ENCODE measurements around the gene KMT2E. TPM values are rescaled to one million over a fixed set of nuclear protein-coding genes. Genes with fewer than 3 reads are reported as not detected.
A peak's percentile ranks its signal among the peaks of the same experiment; 100 is the strongest.

The KMT2E gene
- total RNA-seq, 3 donors from 2014 or later (not counting 1 experiment from before 2014, with no cell fraction given), result 272 to 353 (median 345) TPM

- DNase-seq (no peak), ATAC-seq (no peak)
- Mint-ChIP-seq H3K4me3 (no peak overlapping the region), H3K27me3 (ENCODE audit: low read depth in 2 of 2) (no peaks in the 10 kb centered on the region), H3K27ac (peak overlapping the region in 1 of 2 donors; percentile 36), H3K36me3 (no peaks in the 10 kb centered on the region), H3K4me1 (peaks cover 28 to 33% of the 10 kb centered on the region in 2 donors), H3K9me3 (no peaks in the 10 kb centered on the region)
- 82% methylated on average over 3 of the region's 3 CpGs for WGBS (ENCODE audit: insufficient coverage)
- Histone ChIP-seq H3K4me3 (ENCODE audit: low read length) (no peak overlapping the region), H3K27me3 (ENCODE audit: control insufficient read depth, insufficient read depth, low read length) (no peaks in the 10 kb centered on the region), H3K27ac (ENCODE audit: low read length) (no peak overlapping the region), H3K36me3 (ENCODE audit: control insufficient read depth, insufficient read depth, low read length) (peaks cover 7% of the 10 kb centered on the region), H3K4me1 (ENCODE audit: control insufficient read depth, insufficient read depth, low read length) (peaks cover 4% of the 10 kb centered on the region), H3K9me3 (ENCODE audit: control insufficient read depth, insufficient read depth, low read length) (no peaks in the 10 kb centered on the region)
- TF ChIP-seq CTCF (IDR thresholded peaks at IDR 0.05), result no peak
- intact Hi-C loops (cut with micrococcal nuclease), result loop anchor here (5.0 kb wide), 1 partner anchor 187 kb away; no protein-coding TSS in a partner anchor
Observed at GRCh38 chr7:105149827-105150226, 135.8 kb downstream of the KMT2E start.

DNA sequence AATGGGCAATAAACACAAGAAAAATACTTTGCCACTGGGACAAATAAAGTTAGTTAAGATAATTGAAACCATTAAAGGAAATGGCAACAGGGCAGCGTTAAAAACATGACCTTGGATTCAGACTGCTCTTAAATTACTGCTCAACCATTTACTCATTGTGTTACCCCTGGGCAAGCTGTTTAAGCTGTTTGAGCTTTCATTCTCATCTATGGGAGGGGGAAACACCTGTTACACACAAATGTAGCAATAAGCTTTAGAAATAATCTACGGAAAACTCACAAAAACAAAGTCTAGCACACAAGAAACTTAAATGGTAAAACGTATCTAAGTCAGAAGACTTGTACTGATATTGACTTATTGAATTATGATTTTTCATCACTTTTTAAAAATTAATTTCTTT lies 137.1 kb downstream of the KMT2E start:
- Histone ChIP-seq H3K27ac (ENCODE audit: low read length) (no peak overlapping the region), H3K27me3 (ENCODE audit: control insufficient read depth, insufficient read depth, low read length) (no peaks in the 10 kb centered on the region), H3K9me3 (ENCODE audit: control insufficient read depth, insufficient read depth, low read length) (no peaks in the 10 kb centered on the region), H3K36me3 (ENCODE audit: control insufficient read depth, insufficient read depth, low read length) (peaks cover 7% of the 10 kb centered on the region), H3K4me1 (ENCODE audit: control insufficient read depth, insufficient read depth, low read length) (peaks cover 4% of the 10 kb centered on the region), H3K4me3 (ENCODE audit: low read length) (no peak overlapping the region)
- Mint-ChIP-seq H3K9me3 (no peaks in the 10 kb centered on the region), H3K27ac (no peak overlapping the region), H3K4me3 (no peak overlapping the region), H3K27me3 (ENCODE audit: low read depth in 2 of 2) (no peaks in the 10 kb centered on the region), H3K36me3 (no peaks in the 10 kb centered on the region), H3K4me1 (peaks cover 24 to 42% of the 10 kb centered on the region in 2 donors)
- ATAC-seq, result no peak
- WGBS (ENCODE audit: insufficient coverage), result 100% methylated on average over 2 of the region's 3 CpGs
- intact Hi-C loops (cut with micrococcal nuclease), result loop anchor here (5.0 kb wide), 1 partner anchor 186 kb away; no protein-coding TSS in a partner anchor
- no peak for TF ChIP-seq CTCF (IDR thresholded peaks at IDR 0.05)
- DNase-seq, result no peak

DNA sequence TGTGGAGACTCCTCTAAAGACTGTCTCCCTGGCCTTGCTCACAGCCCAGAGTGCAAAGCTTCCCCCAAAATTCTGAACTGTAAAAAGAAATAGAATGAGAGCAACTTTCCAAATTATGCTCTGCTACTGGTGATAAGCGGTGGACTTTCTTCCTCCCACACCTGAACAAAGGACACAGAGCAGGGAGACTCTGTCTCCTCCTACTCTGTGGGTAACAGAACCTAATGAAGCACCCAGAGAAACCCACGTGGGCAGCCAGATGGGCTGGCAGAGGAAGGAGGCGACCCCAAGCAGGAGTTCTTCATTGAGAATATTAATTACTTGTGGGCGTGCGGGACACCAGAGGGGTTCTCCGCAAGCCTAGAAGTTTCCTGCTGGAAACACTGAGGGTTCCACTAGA lies 139.5 kb downstream of the KMT2E start:
- H3K4me1 ChIP-seq (ENCODE audit: control insufficient read depth, insufficient read depth, low read length), result peaks cover 4% of the 10 kb centered on the region
- peak overlapping the region; percentile 35 to 70 for H3K27ac Mint-ChIP-seq
- H3K9me3 ChIP-seq (ENCODE audit: control insufficient read depth, insufficient read depth, low read length), result no peaks in the 10 kb centered on the region
- H3K27me3 Mint-ChIP-seq (ENCODE audit: low read depth in 2 of 2), result no peaks in the 10 kb centered on the region
- 70% methylated on average over 6 of the region's 6 CpGs for WGBS (ENCODE audit: insufficient coverage)
- intact Hi-C loops (cut with micrococcal nuclease), result loop anchor here (1.0 to 5.0 kb wide), 2 partner anchors 184 to 276 kb away; no protein-coding TSS in a partner anchor
- peaks cover 3% of the 10 kb centered on the region for H3K36me3 ChIP-seq (ENCODE audit: control insufficient read depth, insufficient read depth, low read length)
- TF ChIP-seq CTCF (IDR thresholded peaks at IDR 0.05), result no peak
- no peak overlapping the region for H3K27ac ChIP-seq (ENCODE audit: low read length)
- DNase-seq (no peak), ATAC-seq (no peak)
- H3K4me3 Mint-ChIP-seq, result no peak overlapping the region
- H3K9me3 Mint-ChIP-seq, result no peaks in the 10 kb centered on the region
- no peaks in the 10 kb centered on the region for H3K36me3 Mint-ChIP-seq
- no peaks in the 10 kb centered on the region for H3K27me3 ChIP-seq (ENCODE audit: control insufficient read depth, insufficient read depth, low read length)
- H3K4me3 ChIP-seq (ENCODE audit: low read length), result no peak overlapping the region
- peaks cover 36 to 50% of the 10 kb centered on the region in 2 donors for H3K4me1 Mint-ChIP-seq

DNA sequence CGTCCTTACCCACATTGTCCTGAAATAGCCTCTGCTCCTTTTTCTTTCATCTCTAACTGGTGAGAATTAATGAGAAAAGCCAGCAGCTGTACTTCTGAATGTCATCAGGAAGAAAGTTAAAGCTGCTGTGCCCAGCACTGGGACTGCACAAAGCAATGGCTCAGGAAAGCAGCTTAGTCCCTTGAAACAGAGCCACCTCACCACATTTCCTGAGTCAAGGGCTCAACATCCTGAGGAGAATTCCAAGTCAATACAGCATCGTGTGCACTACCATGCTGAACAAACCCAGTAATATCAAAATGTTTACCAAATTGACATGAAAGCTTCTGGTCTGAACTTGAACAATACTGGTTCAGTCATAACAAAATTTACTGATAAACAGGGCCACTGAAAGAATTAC lies 140.1 kb downstream of the KMT2E start:
- H3K4me1 Mint-ChIP-seq, result peaks cover 35 to 50% of the 10 kb centered on the region in 2 donors
- no peaks in the 10 kb centered on the region for H3K9me3 ChIP-seq (ENCODE audit: control insufficient read depth, insufficient read depth, low read length)
- WGBS (ENCODE audit: insufficient coverage), result 55% methylated on average over 2 of the region's 2 CpGs
- no peak overlapping the region for H3K27ac ChIP-seq (ENCODE audit: low read length)
- H3K4me3 ChIP-seq (ENCODE audit: low read length), result no peak overlapping the region
- intact Hi-C loops (cut with micrococcal nuclease), result loop anchor here (5.0 kb wide), 1 partner anchor 183 kb away; no protein-coding TSS in a partner anchor
- H3K4me3 Mint-ChIP-seq, result no peak overlapping the region
- no peaks in the 10 kb centered on the region for H3K9me3 Mint-ChIP-seq
- no peaks in the 10 kb centered on the region for H3K27me3 ChIP-seq (ENCODE audit: control insufficient read depth, insufficient read depth, low read length)
- H3K36me3 ChIP-seq (ENCODE audit: control insufficient read depth, insufficient read depth, low read length), result peaks cover 3% of the 10 kb centered on the region
- peaks cover 4% of the 10 kb centered on the region for H3K4me1 ChIP-seq (ENCODE audit: control insufficient read depth, insufficient read depth, low read length)
- no peaks in the 10 kb centered on the region for H3K36me3 Mint-ChIP-seq
- no peak for TF ChIP-seq CTCF (IDR thresholded peaks at IDR 0.05)
- ATAC-seq (no peak), DNase-seq (no peak)
- peak overlapping the region in 1 of 2 donors; percentile 70 for H3K27ac Mint-ChIP-seq
- H3K27me3 Mint-ChIP-seq (ENCODE audit: low read depth in 2 of 2), result no peaks in the 10 kb centered on the region
